GM21390 (cell line): ENCODE measurements around the gene CASQ2.
"Not testable (repeated sequence)": the region's sequence is repeated elsewhere in the genome, so short reads cannot be mapped to it uniquely, and the experiment has no call there.

Source experiments
- ATAC-seq: cut with Tn5 transposase; IDR thresholded peaks from one replicate; pipeline ENCODE4 v1.9.1; 2021; ENCODE audit not compliant: unreplicated experiment

Gene CASQ2

DNA sequence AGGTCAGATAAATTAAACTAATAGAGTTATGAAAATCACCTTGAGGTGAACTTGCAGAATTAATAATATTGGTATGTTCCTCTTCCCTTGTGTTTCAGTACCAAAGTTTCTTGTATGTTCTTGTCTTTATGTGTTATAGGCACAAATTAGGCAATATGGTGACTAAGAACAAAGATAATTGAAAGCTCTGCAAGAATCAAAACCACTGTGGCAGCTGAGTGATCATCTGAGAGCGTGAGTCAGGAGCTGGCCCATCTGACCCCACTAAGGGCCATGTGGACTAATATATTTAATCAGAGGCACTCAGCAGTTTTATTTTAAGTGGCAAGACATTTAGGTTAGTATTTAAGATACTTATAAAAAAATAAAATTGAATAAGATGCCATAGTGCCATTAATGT lies 12.8 kb upstream of the CASQ2 start:
- ATAC-seq = no peak

DNA sequence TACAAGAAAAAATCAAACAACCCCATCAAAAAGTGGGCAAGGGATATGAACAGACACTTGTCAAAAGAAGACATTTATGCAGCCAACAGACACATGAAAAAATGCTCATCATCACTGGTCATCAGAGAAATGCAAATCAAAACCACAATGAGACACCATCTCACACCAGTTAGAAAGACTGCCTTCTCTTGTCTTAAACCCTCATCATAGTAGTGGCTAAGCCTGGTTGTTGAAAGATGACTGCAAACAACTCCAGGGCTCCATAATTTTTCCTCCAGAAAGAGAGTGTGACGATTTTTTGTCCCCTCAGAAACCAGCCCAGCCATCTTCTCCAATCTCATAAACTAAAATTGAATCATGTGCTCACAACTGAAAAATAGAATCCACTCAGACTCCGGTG lies 12.1 kb upstream of the CASQ2 start:
- not testable (repeated sequence) for ATAC-seq

DNA sequence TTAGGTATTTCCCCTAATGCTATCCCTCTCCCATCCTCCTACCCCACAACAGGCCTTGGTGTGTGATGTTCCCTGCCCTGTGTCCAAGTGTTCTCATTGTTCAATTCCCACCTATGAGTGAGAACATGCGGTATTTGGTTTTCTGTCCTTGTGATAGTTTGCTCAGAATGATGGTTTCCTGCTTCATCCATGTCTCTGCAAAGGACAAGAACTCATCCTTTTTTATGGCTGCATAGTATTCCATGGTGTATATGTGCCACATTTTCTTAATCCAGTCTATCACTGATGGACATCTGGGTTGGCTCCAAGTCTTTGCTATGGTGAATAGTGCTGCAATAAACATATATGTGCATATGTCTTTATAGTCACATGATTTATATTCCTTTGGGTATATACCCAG lies 10.6 kb upstream of the CASQ2 start:
- ATAC-seq = not testable (repeated sequence)

DNA sequence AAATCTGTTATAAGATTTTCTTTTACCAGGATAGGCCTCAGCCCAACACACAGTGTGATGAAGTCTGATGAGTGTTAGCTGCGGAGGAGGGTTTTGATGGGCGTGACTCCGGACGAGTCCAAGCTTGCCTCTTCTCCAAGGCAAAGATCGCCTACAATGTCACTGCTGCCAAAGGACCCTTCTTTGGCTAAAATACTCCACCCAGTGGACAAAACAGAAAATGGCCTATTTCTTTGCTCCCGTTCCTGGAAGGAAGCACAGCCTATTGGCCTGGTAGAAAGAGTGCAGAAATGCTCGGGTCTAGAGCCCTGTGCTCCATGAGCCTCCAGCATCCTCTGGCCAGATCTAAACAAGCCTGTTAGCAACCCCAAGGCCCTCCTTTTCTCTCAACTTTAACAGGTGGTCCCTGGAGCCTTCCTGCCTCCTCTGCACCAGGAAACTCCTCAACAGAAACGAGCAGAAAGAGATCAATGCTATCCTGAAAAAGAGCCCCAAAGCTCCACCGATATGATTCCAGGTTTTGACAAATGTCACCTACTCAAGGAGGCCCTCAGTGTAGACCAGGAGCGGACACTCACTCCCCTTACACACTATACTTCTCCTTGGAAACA lies 3.4 kb upstream of the CASQ2 start:
- peak; percentile 89 for ATAC-seq

DNA sequence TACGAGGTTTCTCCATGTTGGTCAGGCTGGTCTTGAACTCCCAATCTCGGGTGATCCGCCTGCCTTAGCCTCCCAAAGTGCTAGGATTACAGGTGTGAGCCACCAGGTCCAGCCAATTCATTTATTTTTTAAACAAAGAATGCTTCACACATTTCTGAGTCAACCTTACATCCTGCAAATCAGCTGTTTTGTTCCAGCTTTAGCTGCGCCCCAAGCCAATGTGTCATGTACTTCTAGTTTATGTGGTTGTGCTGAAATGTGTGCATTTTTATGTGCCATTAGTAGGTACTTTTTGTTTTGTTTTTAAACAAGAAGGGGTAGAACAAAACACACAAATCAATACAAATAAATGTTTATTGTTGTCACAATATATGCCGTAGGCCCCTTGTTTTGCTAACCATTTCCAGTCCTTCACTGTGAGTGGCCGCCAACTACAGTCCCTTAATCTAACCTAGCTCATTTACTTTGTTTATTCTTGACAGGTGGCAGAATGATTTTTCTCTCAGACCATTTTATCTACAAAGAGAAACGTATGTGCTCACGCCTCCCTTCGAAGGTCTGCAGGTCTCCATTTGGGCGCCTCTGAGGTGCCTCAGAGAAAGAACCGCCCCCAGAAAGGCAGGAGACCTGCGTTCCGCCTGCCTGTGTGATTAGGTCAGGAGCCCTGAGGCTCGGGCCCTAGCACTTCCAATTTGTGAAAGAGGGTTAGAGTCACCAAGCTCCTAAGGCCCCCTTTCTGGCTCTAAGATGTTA lies 2.8 kb upstream of the CASQ2 start:
- no peak for ATAC-seq

DNA sequence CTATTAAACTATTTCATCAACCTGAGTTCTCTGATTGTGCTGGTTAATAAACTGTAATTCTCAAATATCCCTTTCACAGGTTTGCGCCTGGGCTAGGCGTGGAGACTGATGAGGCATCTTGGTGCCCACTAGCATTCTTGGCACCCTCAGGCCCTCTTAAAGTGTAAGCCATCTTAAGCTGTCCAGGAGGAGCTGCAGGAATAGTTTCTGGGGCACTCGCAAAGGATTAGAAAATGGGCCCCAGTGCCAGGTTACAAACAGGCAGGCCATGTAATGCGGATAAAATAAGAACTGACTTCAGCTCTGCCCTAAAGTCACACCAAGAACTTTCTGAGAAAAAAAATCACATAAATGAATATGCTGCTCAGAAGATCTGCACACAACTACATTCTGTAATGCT lies 1.1 kb downstream of the CASQ2 start:
- no peak for ATAC-seq

DNA sequence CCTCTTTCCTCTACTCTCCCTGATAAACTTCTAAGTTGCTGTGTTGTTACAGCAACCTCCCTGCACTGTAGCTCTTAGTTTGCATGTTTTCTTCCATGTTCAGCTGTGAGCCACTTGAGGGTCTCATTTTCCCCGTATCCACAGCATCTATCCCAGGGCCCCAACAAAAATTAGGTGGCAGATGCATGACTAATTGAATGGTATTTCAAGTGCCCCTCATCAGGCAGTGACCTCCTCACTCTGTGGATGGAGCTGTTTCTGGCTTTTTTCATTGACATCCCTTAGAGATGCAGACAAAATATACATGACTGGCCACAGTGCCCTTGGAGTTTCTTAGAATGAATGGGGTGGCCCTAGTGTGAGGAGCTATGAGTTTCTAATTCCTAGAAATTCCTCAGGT lies 3.4 kb downstream of the CASQ2 start:
- no peak for ATAC-seq

DNA sequence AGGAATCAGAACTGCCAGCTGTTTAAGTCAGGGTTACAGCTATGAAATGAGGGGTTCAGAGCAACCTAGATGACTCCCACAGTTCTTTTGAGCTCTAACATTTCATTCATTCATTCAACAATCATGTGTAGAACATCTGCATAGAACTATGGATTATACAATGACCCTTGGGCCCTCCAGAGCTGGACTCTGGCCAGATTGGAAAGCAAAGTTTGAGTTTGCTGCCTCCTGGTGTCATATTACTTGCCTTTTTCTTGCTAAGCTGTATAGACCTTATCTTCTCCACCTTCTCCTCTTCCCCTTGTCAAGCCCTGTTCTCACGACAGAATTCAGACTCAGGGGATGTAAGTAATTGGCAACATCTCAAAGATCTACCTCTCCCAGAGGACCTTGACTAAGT lies 4.0 kb downstream of the CASQ2 start:
- ATAC-seq = no peak

DNA sequence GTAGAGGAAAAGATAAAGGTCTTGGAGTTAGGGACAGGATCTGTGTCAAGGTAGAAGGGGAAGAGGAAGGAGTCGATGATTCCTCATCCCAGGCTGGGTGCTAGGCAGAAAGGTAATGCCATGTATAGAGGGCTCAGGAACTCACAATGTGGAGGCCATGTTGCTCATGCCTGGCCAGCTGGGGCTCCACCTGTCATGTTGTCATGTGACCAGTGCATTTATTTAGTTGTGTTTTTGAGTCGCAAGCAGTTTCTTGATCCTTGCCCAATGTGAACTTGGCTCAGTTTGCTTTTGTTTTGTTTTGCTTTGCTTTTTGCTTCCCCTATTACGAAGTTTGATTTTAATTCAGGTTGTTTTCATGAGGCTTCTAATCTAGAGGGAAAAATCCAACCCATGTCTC lies 5.7 kb downstream of the CASQ2 start:
- ATAC-seq = no peak

DNA sequence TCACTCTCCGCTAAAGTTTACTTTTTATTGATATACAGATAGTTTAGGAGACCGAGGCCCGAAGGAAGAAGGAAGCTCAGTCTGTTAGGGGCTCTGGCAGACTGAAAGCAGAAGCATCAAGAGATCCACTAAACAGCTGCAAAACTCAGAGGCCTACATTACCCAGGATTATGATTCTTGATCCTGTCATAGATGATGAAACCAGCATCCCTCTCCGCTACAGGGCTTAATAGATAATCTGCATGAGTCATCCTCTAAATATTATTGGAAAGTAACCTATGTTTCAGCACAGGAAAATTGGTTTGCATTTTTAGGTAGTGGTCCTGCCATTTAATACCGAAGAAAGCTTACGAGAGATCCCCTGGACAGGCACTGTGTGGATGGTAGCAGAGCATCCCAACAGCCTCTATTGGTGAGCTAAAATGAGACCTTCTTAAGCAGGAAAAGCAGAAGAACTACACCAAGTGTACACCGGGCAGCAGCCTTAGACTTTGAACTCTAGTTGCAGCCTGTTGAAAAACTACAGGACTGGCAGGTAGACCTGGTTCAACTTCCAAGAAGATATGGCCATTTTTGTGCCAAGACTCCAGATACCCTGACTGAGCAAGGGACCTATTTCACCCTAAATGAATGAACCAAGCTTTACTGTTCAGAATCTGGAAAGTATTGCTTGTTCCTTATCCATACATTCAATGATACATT lies 6.8 kb downstream of the CASQ2 start:
- ATAC-seq = no peak

DNA sequence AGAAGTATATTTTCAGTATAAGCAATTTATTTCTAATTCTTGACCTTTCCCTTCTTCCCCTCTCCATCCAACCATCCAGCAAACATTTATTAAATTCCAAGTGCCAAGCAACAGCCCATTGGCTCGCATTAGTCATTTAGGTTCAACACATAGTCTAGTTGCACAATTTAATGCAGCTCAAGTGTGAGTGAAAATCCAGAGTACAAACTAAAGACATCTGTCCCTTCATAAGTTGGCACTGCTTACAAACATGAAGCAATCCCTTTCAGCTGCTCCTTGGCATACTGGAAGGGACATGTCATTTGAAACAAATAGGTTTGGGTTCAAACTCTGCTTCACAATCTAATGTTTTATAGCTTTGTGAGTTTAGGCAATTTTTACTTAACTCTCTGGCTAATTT lies 10.7 kb downstream of the CASQ2 start:
- no peak for ATAC-seq

DNA sequence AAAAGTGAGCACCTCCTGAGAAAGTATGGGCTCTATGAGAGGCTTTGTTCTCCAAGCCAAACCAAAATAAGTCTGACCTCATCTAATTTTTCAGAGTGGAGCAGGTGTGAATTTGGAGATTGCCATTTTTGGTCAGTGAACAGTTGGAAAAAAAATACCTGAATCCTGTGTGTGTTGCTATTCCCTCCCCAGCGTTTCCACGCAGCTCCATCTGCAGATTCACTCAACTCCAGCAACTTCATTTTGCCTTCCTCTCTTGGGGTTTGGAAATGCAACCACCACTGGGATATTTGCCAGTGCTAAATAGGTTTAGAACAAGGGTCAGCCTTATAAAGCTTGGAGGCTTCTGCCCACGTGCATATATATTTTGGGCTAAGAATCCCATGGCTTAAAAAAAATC lies 11.2 kb downstream of the CASQ2 start:
- no peak for ATAC-seq

DNA sequence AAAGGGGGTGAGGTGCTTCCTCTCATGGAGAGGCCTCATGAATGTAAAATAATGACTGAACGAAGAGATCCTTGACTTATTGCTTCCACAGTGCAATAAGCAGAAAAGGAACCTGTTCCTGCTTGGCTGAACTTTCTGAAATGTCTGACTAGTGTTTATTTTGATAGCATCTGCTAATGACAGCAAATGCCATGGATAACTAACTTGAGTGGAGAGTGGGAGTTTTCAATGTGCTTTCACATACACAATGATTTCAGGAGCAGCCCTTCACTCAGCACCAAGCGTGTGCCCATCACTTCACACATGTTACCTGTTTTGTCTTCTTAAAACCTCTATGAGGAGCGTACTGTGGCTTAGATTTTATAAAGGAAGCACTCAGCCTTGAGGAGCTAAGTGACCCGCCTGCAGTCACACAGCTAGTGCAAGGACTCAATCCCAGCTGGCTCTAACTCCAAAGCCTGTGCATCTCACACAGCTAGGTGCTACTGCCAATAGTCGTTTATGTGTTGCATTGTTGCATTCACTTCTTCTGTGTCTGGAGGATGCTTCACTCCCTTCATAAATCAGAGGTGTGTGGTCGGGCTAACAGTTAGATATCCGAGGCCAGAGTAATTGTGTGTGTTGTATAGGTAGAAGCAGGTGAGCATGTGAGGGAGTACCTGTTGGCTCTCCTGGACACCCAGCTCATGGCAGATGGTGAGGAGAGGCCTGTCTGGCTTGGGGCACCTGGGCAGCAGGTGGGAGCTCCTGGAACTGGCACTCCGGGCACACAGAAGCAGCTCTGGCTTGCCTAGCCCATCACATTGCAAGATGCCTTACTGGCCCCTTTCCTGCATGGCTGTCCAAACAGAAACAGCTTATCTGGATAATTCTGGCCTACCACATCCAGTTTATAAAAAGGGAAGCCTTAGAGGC lies 12.8 kb downstream of the CASQ2 start:
- no peak for ATAC-seq

DNA sequence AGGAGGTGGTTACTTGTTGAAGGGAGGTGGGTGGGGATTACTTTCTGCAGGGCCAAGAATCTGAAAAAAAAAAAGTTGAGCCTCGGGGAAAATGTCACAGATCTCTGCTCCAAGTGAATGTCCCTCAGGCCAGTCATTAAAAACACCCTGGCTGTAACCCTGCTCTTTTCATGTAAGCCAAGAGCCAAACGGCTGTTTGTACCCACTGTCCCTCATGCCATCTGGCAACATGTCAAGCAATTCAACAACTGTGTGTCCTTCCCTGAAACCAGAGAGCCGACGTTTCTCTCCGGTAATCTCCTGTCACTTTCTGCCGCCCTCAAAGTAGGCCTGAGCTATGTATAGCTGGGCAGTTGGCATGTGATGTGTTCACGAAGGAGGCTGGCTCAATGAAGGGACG lies 14.7 kb downstream of the CASQ2 start:
- no peak for ATAC-seq

DNA sequence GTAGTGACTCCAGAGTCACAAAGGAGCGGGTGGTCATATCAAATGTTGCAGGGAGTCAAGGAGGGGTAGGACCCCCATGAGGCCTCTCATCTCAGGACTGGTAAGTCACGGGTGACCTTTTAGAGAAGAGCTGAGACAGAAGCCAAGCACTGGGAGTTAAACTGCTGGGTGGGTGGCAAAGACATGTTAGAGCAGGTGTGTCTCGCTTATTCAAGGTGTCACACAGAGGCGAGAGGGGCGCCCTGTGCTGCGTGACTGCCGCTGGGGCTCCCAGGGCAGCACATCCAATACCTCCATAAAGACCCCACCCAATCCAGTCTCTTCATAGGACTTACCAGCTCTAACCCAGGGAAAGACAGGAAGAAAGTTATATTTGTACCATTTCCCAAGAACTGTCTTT lies 15.2 kb downstream of the CASQ2 start:
- no peak for ATAC-seq

DNA sequence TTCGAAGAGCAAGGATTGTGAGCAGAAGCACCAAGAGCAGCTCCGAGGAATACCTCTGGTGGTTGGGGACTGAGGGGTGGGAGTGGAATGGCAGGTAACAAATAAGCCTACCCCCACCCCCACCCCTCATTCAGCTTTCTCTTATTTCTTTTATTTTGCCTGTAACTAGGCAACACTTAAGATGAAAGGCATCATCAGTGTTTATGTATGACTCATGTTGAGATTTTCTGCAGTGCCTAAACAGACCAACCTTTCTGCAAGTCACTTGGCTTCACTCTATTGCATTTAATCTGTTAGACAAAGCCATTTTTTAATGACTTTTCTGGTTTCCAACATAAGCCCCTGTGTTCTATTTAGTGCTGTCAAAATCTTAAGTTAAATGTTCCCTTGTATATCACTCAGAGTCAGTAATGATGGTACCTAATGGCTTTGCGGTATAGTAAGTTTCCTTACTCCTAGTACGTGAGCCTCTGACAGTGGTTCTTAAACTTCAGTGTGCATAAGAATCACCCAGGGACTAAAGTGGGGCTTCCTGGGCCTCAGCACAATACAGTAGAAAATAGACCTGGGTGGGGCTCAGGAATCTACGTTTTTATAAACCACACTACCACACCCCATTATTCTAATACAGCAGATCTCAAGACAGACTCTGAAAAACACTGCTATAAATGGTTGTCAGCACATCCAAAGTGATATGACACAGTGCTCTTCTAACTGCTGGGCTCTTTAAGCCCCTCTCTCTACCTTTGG lies 19.9 kb downstream of the CASQ2 start:
- ATAC-seq = no peak

DNA sequence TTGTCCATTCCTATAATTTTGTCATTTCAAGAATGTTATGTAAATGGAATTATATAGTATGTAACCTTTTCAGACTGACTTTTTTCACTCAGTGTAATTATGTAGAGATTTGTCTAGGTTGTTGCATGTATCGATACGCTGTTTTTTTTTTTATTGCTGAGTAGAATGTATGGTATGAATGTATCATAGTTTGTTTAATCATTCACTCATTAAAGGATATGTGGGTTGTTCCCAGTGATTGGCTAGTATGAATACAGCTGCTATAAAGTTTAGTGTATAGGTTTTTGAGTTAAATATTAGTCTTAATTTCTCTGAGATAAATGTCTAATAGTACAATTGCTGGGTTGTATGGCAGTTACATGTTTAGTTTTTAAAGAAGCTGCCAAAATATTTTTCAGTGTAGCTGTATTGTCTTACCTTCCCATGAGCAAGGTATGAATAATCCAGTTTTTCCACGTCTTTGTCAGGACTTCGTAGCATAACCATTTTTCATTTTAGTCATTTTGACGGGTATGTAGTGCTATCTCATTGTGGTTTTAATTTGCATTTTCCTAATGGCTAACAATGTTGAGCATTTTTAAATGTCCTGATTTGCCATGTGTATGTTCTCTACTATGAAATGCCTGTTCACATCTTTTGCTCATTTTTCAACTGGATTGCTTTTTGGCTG lies 22.4 kb downstream of the CASQ2 start:
- ATAC-seq = no peak

DNA sequence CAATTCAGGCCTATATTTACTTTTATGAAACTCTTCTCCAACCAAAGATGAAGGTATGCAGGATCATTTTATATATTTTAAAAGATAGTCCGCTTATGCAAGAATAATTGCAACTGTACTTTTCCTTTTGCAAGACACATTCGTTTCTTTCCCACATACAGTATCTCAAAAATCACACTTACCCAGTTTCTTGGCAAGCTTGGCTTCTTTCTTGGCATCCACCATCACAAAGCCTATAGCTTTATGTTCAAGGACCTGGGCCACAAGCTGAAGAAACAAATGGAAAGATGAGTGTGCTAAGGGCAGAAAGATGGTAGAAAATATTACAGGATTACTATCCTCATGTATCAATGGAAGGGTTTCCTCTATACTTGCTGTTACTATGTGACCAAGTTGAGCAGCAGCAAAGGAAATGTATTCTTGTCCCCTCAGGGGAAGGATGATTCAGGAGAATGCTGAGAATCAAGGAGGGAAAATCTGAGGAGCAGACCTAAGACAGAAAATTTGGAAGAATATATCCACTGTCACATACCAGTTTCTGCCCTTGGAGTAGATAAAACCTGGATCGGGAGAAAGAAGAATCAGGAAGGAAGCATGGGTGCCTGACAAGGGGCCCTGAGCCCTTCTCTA lies 23.8 kb downstream of the CASQ2 start:
- no peak for ATAC-seq

DNA sequence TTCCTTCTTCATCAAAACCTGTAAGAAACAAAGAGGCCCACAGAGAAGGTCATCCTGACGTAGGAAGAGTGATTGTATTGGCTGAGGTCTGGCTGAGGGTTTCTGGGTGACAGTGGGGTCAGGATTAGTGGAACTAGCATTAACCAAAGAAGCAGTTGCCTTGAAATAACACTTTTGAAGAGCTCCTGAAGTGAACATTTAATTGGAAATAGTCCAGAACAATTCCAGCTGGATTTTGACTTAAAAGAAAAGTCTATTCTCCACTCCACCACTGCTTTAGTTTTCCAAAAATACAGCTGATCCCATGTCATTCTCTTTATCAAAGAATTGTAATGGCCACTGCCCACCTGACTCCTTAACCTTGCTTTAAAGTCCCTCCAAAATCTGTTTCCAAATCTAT lies 27.7 kb downstream of the CASQ2 start:
- no peak for ATAC-seq

DNA sequence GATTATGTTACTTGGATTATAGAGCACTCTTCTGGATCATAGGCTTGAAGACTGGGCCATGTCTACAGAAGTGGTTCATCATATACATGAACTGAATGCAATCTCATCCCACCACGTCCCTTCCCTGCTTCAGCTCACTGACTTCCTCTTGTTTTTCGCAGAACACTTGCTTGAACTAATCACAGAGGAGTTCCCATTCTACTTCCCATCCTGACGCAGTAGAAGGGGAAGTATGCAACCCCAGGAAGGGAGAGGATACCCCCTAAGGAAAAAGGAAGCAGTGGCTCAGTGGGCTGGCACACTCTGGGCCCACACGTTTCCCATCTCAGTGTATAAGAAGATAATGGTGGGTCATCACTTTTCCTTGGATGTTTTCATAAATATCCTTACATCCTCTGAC lies 36.2 kb downstream of the CASQ2 start:
- ATAC-seq = no peak
